Mucosa of rectum (tissue), 2 donors: ENCODE data around the gene IHH.

Experiments used
- H3K27ac ChIP-seq, 2 donors: one replicate each; pipeline ENCODE4 v1.7.0; 2013; ENCODE audit warnings: inconsistent platforms in 2 of 2, low read depth in 2 of 2, low read length in 2 of 2
- H3K27me3 ChIP-seq, 2 donors: one replicate each; pipeline ENCODE4 v1.7.0; 2013; ENCODE audit warnings: low read length in 2 of 2; ENCODE audit not compliant: control insufficient read depth in 2 of 2, insufficient read depth in 2 of 2
- H3K36me3 ChIP-seq, 2 donors: one replicate each; pipeline ENCODE4 v1.7.0; 2013; ENCODE audit warnings: low read length in 2 of 2; ENCODE audit not compliant: control insufficient read depth in 2 of 2, insufficient read depth in 2 of 2
- H3K4me1 ChIP-seq, 2 donors: one replicate each; pipeline ENCODE4 v1.7.0; 2013; ENCODE audit warnings: low read length in 2 of 2, mild to moderate bottlenecking in 1 of 2; ENCODE audit not compliant: control insufficient read depth in 2 of 2, insufficient read depth in 2 of 2
- H3K4me3 ChIP-seq, 2 donors: one replicate each; pipeline ENCODE4 v1.7.0; 2013; ENCODE audit warnings: low read length in 2 of 2
- H3K9ac ChIP-seq, 2 donors: one replicate each; pipeline ENCODE4 v1.7.0; 2013; ENCODE audit warnings: low read length in 2 of 2, low read depth in 1 of 2, mild to moderate bottlenecking in 1 of 2
- H3K9me3 ChIP-seq, 2 donors: one replicate each; pipeline ENCODE4 v1.7.0; 2013; ENCODE audit warnings: low read length in 2 of 2; ENCODE audit not compliant: control insufficient read depth in 2 of 2
- donor health status: healthy.
- donor health status: Normal muscosa, but diverticular disease.

The IHH gene

DNA sequence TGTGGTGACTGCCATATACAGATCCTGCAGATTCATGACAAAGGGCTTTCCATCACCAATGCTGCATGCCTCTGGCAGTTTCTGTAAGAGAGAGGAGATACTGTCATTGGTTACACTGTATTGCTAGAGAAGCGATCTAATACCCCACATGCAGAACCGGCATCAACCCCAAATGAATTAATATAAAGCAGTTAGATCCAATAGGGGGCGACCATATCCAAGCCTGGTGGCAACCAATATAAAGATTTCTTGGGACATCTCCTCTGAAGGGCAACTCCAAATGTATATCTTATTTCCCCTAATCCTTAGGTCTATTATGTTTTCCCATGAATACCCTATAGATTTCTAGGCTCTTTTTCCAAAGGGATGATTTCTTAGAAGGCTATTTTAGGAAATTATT, 17.4 kb upstream of the IHH start:
- Histone ChIP-seq H3K27me3 (no peaks in the 10 kb centered on the region), H3K4me3 (no peak overlapping the region), H3K4me1 (peaks cover 44 to 50% of the 10 kb centered on the region in 2 donors), H3K27ac (peak overlapping the region; percentile 94 to 98), H3K36me3 (peaks cover 24 to 36% of the 10 kb centered on the region in 2 donors), H3K9ac (no peak overlapping the region), H3K9me3 (no peaks in the 10 kb centered on the region)

DNA sequence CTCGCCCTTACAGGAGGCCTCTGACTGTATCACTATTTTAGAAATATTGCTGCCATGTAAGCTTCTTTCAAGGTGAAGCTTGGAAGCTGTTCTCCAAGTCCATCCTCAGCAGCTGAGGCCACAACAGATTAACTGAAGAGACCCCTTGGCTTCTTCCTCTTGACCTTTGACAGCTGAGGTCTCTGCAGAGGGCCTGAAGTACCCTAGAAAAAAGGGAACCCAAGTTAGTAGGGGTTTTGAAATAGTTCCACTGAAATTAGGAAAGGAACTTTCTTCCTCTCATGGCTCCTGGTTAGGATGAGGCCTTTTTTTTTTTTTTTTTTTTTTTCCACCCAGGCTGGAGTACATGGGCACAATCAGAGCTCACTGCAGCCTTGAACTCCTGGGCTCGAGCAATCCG, 15.5 kb upstream of the IHH start:
- H3K9ac ChIP-seq = no peak overlapping the region
- H3K27ac ChIP-seq = no peak overlapping the region
- H3K4me1 ChIP-seq = peaks cover 40 to 52% of the 10 kb centered on the region in 2 donors
- H3K36me3 ChIP-seq = peaks cover 24 to 36% of the 10 kb centered on the region in 2 donors
- H3K9me3 ChIP-seq = no peaks in the 10 kb centered on the region
- no peaks in the 10 kb centered on the region for H3K27me3 ChIP-seq
- H3K4me3 ChIP-seq = no peak overlapping the region

DNA sequence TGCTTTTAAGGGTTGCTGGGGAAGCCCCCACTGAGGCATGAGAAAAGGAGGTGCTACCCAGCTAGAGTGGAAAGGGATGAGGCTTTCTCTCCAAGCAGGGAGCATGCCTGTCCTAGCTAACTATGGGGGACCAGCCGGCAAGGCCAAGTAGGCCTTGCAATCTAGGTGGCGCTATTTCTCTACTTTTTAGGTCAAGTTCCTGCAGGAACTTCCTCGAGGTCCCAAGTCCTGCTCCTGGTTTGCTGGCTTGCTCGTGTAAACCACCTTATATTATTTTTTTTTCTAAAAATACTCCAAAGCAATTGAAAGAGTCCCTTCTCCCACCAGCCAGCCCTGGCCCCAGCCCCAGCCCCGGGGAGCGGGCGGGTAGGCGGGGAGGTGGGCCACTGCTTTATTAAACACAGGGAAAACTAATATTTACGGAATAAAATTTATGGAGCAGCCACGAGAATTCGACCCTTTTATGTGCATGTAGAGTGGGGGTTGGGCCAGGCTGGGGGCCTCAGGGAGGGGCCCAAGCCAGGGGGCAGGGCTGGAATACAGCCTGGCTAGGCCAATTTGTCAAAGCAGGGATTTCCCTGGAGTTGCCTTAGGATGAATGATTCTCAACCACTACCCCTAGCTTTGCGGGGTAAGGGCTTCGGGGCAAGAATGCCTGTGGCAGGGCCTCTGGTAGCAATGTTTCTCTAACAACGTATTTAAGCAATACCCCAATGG, 12.8 kb upstream of the IHH start:
- no peaks in the 10 kb centered on the region for H3K27me3 ChIP-seq
- H3K4me3 ChIP-seq = no peak overlapping the region
- H3K9ac ChIP-seq = no peak overlapping the region
- H3K27ac ChIP-seq = peak overlapping the region; percentile 5 to 13
- H3K36me3 ChIP-seq = peaks cover 24 to 36% of the 10 kb centered on the region in 2 donors
- H3K4me1 ChIP-seq = peaks cover 27 to 37% of the 10 kb centered on the region in 2 donors
- no peaks in the 10 kb centered on the region for H3K9me3 ChIP-seq

DNA sequence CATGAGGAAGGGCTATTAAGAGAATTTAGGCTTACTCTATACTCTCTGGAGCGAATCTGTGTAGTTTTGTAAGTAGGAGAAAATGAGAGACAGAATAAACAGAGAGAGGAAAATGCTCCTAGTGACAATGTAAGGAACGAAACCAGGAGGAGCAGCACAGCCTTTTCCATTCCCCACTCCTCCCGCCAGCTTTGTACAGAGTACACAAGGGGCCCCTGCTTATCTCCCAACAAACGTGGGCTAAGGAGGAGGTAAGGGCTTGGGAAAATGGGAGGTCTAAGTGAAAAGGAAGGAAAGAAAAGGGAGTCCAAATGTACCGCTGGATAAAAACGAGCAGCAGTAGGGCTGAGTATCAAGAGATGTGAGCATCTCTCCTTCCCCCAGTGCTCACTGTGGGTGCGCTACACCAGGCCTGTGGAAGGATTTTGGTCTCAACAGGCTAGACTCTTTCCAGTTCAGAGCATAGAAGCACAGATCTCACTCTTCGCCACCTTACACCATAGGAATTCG, 12.1 kb upstream of the IHH start:
- Histone ChIP-seq H3K4me1 (peaks cover 26 to 35% of the 10 kb centered on the region in 2 donors), H3K9me3 (no peaks in the 10 kb centered on the region), H3K4me3 (no peak overlapping the region), H3K27ac (peak overlapping the region in 1 of 2 donors; percentile 13), H3K9ac (peak overlapping the region in 1 of 2 donors; percentile 13), H3K27me3 (no peaks in the 10 kb centered on the region), H3K36me3 (peaks cover 21 to 34% of the 10 kb centered on the region in 2 donors)

DNA sequence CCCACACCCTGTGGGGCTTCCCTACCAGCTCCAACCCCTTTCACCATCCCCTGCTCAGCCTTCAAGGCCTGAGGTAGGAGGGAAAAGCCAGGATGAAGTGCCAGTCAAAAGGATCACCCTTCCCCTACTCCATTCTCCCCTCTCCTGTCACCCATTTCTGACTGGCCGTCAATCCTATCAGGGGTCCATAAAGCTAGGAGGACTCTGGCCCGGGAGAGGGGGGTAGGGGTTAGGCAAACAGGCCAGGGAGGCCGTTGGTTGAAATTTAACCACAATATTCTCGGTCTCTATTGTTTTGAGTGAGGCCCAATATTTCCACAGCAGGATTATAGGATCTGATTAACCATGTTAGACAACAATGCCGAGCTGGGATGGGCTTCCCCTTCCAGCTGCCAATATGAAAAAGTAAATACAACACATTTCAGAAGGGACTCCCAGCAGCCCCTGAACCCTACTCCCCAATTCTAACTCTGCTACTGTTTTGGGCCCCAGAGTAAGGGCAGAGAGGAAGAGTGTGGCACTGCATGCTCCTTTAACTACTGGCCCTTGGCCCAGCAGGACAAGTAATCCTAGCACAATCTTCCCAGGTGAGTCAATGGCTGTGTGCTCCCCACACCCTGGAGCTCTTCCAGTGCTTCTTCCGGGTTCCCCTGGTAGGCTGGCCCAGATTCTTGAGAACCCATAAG, 10.6 kb upstream of the IHH start:
- no peaks in the 10 kb centered on the region for H3K9me3 ChIP-seq
- peaks cover 12 to 19% of the 10 kb centered on the region in 2 donors for H3K36me3 ChIP-seq
- no peaks in the 10 kb centered on the region for H3K27me3 ChIP-seq
- H3K9ac ChIP-seq = peak overlapping the region; percentile 11 to 13
- peak overlapping the region; percentile 24 to 38 for H3K4me3 ChIP-seq
- H3K4me1 ChIP-seq = peaks cover 26 to 35% of the 10 kb centered on the region in 2 donors
- peak overlapping the region; percentile 72 to 90 for H3K27ac ChIP-seq

DNA sequence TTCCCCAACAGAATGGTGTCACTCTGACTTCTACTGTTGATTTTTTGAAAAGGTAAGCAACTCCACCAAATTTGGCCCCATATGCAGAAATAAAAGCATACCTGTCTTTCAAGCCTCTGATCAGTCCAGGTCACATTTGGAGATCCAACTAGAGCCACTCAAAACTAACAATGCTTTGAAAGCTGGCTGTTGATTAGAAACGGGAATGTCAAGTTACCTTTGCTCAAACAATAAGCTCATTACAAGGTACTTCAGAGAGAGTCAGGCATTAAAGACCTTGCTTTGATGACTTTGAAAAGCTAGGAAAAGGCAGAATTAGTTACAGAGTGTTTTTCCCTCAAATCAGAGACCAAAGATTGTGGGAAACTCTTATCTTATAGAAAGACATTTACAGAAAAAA, 4.8 kb upstream of the IHH start:
- no peak overlapping the region for H3K27ac ChIP-seq

DNA sequence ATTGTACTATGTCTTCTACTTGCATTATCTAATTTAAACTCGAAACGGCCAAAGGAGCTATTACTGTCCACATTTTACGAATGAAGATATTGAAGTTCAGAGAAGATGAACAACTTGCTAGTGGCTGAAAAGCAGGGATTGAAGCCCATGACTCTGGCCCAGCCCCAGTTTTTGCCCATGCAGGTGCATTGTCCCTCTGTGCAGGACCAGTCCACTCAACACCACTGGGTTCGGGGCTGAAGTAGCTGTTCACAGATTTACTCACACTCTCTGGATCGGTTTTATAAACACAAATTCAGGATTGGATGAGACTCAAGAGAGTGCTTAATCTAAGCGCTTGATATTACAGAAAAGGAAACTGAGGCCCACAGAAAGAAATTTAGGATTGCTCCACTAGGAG, 1.4 kb upstream of the IHH start:
- Histone ChIP-seq H3K27ac (no peak overlapping the region), H3K9ac (no peak overlapping the region), H3K27me3 (peaks cover 8 to 9% of the 10 kb centered on the region in 2 donors), H3K4me1 (peaks cover 13 to 18% of the 10 kb centered on the region in 2 donors), H3K4me3 (no peak overlapping the region), H3K9me3 (no peaks in the 10 kb centered on the region), H3K36me3 (peaks cover under 1 to 2% of the 10 kb centered on the region in 2 donors)

More for the DNA sequence above, 4.8 kb upstream of the IHH start:
- peaks cover 0 to 6% of the 10 kb centered on the region in 2 donors for H3K27me3 ChIP-seq
- H3K9ac ChIP-seq = no peak overlapping the region
- H3K4me1 ChIP-seq = peaks cover 4 to 6% of the 10 kb centered on the region in 2 donors
- H3K36me3 ChIP-seq = no peaks in the 10 kb centered on the region
- no peaks in the 10 kb centered on the region for H3K9me3 ChIP-seq
- no peak overlapping the region for H3K4me3 ChIP-seq

DNA sequence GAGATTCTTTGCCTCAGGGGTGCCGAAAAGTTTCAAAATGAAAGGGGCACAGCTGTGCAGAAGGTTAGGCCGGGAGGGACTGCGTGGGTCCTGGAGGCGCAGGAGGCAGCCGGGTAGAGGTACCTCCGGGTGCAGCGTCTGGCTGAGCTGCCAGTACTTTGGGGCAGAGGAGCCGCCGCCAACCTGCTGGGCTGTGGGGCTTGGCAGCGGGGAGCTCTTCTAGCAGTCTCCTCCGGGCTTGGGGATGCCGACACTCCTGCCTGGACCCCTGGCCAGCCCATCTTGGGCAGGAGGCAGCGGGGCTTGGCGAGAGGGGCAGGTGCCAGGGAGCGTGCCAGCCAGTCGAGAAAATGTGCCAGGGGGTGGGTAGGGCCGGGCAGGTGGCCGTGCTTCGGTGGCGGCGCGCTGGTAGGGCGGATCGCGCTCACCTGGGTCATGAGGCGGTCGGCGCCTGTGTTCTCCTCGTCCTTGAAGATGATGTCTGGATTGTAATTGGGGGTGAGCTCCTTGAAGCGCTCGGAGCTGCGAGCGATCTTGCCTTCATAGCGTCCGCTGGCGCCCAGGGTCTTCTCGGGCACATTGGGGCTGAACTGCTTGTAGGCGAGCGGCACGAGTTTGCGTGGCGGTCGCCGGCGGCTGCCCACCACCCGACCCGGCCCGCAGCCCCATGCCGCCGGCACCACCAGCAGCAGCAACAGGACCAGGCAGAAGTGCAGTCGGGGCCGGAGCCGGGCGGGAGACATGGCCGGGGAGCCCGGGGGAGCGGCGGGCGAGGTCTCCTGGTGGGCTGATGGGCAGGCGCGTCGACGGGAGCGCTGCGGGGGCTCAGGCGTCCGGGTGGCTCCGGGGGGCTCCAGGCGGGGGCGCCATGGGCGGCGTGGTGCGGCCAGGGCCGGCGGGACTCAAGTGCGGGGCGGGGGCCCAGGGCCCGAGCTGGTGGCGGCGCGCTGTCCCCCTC, 717 bp downstream of the IHH start:
- H3K27me3 ChIP-seq = peaks cover 14 to 16% of the 10 kb centered on the region in 2 donors
- peaks cover 17 to 20% of the 10 kb centered on the region in 2 donors for H3K4me1 ChIP-seq
- peak overlapping the region; percentile 85 to 98 for H3K9ac ChIP-seq

DNA sequence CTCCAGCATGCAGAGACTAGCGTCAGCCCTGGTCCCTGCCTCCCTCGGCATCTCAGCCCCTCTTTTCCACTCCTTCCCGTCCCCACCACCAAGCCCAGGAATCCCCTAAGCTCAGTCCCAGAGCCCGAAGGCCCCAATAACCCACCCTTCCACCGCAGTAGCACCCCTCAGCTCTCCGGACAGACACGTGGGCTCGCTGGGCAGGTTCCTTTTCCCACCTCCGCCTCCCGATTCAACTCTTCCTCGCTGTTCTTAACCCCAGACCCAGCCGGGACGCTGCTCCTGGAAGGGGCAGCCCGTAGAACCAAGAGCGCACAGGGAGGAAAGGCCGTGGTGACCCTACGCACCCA, 1.4 kb downstream of the IHH start:
- H3K36me3 ChIP-seq = peaks cover 25 to 27% of the 10 kb centered on the region in 2 donors
- peak overlapping the region; percentile 86 to 96 for H3K4me3 ChIP-seq
- H3K4me1 ChIP-seq = peaks cover 17 to 20% of the 10 kb centered on the region in 2 donors
- H3K9me3 ChIP-seq = no peaks in the 10 kb centered on the region
- H3K27ac ChIP-seq = peak overlapping the region; percentile 81 to 90
- H3K27me3 ChIP-seq = peaks cover 14 to 16% of the 10 kb centered on the region in 2 donors
- H3K9ac ChIP-seq = peak overlapping the region; percentile 85 to 98

More for the DNA sequence above, 717 bp downstream of the IHH start:
- Histone ChIP-seq H3K4me3 (peak overlapping the region; percentile 86 to 96), H3K27ac (peak overlapping the region; percentile 81 to 90), H3K36me3 (peaks cover 20 to 21% of the 10 kb centered on the region in 2 donors), H3K9me3 (no peaks in the 10 kb centered on the region)
